GM19397 (cell line): ENCODE data around the gene FIGNL2.

Source experiments
- ATAC-seq: cut with Tn5 transposase; IDR thresholded peaks from one replicate; pipeline ENCODE4 v1.9.1; 2021; ENCODE audit warnings: mild to moderate bottlenecking, moderate library complexity; ENCODE audit not compliant: unreplicated experiment

The FIGNL2 gene

GRCh38 chr12:51874486-51874885, 26.0 kb upstream of the FIGNL2 start:
- no peak for ATAC-seq

- no peak for ATAC-seq
These were observed 25.5 kb upstream of the FIGNL2 start for GRCh38 chr12:51874000-51874399.

- ATAC-seq, result no peak
These were observed 24.9 kb upstream of the FIGNL2 start for GRCh38 chr12:51873251-51873994.

- ATAC-seq, result no peak
These were observed 24.1 kb upstream of the FIGNL2 start for GRCh38 chr12:51872689-51872981.

GRCh38 chr12:51871918-51872688, 23.6 kb upstream of the FIGNL2 start:
- no peak for ATAC-seq

GRCh38 chr12:51871126-51871525, 22.6 kb upstream of the FIGNL2 start:
- no peak for ATAC-seq

DNA sequence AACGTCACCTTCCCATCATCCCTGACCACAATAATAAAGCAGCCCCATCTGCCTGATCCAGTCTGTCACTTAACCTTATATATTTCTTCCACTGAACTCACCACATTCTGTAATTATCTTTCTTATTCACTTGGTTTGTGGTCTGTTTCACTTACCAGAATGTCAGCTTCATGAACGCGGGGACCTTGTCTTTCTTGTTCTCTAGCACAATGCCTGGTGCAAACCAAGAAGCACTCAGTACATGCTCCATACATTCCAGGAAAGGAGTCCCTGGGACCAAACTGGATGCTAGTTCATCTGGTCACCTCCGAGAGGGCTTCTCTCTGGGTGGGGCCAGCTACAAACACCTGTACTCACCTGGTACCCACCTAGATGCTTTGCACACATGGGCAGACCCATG, 22.0 kb upstream of the FIGNL2 start:
- ATAC-seq, result no peak

DNA sequence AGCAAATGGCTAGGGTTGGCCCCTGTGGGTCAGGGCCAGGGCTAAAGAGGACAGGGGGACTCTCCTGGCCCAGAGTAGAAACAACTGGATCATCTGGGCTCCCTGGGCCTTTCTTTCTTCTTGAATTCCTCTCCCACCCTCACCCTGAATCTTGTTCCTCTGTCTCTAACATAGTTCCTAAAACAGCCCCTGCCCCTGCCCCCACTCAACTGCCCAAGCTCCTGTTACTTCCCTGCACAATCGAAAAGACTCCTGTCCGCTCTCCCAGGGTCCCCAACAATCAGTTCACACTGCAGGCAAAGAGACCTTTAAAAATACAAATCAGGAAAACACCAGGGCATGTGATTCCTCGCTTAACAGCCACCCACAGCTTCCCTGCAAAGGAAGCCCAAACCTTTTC, 21.4 kb upstream of the FIGNL2 start:
- ATAC-seq, result no peak

- no peak for ATAC-seq
These were observed 21.0 kb upstream of the FIGNL2 start for GRCh38 chr12:51869496-51869865.

GRCh38 chr12:51868821-51869495, 20.4 kb upstream of the FIGNL2 start:
- ATAC-seq, result no peak

GRCh38 chr12:51867796-51868428, 19.4 kb upstream of the FIGNL2 start:
- ATAC-seq, result no peak

DNA sequence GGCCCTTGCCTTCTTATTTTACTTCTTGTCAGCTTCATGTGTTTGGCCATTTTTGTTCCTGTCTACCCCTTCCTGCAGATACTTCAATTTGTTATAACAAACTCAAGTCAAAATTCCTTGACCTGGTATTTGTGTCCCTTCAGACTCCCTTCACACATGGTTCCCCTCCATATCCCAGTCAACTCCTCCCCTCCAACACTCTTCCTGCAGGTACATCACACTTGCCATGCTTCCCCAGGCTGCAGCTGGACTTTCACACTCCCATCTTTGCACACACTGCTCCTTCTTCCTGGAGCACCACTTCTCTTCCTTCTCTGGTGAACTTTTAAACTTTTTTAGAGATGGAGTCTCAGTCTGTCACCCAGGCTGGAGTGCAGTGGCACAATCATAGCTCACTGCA, 18.9 kb upstream of the FIGNL2 start:
- no peak for ATAC-seq

DNA sequence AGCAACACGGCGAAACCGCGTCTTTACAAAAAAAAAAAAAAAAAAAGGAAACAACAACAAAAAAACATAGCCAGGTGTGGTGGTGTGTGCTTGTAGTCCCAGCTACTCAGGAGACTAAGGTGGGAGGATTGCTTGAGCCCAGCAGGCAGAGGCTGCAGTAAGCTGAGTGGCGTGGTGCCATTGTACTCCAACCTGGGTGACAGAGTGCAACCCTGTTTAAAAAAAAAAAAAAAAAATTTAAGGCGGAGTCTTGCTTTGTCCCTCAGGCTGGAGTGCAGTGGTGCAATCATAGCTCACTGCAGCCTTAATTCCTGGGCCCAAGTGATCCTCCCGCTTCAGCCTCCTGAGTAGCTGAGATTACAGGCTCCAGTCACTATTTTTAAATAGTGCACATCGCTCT, 18.2 kb upstream of the FIGNL2 start:
- ATAC-seq, result no peak

DNA sequence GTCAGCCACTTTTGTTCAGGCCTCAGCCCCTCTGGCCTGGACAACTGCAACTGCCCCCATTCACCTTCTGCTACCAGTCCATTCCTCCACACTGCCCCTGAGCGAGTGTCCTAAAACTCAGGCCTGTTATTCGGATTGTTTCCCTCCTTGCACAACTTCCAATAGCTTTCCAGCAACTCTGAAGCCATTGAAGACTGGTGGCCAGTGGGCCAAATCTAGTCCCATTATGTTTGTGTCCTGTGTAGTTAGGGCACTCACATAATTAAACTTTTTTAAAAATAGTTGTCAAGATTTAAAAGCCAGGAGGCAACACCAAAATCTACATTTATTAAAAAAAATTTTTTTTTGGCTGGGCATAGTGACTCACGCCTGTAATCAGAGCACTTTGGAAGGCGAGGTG, 17.8 kb upstream of the FIGNL2 start:
- ATAC-seq, result no peak

- no peak for ATAC-seq
These were observed 17.3 kb upstream of the FIGNL2 start for GRCh38 chr12:51865757-51866270.

DNA sequence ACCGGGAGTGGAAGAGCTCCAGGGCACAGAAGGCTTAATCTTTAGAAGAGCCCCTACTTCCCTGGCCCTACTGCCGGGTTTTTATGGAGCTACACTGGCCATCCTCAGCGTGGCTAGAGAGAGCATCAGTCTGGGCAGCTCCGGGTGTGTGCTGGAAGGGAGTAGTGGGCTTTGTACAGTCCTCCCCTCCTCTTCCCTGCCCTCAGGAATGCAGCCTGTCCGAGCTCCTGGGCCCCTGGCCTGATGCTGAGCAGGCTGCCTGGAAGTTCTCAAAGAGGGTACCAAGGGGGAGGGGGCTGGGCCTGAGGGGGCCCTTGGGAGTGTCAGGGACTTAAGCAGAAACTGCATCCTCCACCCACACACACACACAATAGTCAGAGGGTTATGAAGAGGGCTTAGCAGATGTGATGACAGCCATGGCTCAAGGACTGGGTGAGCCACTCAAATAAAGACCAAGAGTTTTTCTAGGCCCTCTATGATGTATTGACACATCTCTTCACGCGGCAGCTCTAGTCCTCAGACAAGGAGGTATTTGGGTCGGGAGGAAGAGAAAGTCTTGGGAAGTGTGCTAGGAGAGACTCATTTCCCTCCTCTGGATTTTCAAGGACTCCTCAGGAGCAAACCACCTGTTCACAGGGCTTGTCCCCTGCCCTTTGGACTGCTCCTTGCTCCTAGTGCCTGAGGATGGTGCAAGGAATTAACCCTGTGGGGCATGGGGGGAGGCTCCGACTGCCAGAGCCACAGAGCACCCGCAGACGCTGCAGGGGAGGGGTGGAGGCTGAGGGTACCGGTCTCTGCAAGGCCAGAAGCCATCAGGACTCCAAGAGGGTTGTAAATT, 16.5 kb upstream of the FIGNL2 start:
- no peak for ATAC-seq

DNA sequence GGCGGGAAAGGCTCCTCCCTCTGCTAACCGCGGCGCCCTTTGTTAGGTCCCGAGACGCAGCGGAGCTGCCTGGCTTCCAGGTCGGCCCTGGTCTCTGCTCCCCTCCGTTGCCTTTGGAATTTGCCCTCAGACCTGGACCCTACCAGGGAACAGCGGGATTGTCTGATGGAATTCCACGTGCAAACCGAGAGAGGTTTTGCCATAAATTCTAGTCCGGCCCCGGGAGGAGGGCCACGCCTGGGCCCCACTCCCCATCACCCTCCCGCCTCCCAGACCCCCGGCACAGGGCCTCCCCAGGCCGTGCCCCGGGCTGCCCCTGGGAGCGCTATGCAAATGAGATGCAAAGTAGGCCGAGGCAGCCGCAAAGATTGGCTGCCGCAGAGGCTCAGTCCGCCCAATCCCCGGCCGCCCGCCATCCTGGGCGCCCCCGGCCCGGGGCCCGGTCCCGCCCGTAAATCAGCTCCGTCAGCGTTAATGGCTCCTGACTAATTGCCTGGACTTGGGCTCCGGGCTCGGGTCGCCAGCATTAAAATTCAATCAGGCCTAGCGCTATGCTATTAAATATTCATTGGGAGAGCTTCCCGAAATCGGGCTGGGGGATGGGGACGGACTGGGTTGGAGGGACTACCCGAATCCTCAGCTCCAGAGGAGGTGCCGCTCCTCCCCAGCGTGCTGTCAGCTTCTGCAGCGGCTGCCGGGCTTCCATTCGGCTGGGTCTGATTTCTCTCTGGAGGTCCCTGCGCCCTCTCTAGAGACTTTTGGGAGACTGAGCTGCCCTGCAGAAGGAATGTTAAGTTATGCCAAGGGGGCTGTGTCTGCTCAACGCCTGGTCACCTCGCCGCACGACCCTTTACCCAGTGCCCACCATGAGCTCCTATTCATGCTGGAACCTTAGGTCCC, 15.7 kb upstream of the FIGNL2 start:
- no peak for ATAC-seq

GRCh38 chr12:51863363-51863932, 14.9 kb upstream of the FIGNL2 start:
- ATAC-seq, result no peak

DNA sequence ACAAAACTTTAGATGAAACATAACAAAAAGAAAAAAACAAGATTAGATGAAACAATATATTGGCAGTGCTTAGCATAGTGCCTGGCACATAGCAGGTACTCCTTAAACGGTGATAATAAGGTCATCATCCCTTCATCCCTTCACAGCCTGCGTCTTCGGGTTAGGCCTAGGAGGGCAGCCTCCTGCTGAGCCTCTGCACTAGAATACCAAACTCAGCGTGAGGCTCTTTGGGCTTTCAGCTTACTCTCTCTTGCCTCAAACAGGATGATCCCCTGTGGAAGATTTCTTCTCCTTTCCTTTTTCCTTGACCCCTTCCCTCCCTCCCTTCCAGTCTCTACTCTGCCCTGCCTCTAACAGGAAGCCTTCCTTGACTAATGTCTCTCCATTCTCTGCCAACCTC, 14.4 kb upstream of the FIGNL2 start:
- ATAC-seq, result no peak
